ENCODE data around the gene HINT3.

The HINT3 gene

GRCh38 chr6:125939791-125940190 lies 16.8 kb upstream of the HINT3 start:
- Histone ChIP-seq H3K4me3 (replicated peaks; ENCODE audit: insufficient read depth, low read length) (no peak overlapping the region), H3K27ac (replicated peaks) (no peak overlapping the region), H3K27me3 (ENCODE audit: insufficient read depth, poor library complexity, severe bottlenecking) (no peaks in the 10 kb centered on the region)
- no peak for TF ChIP-seq CTCF (IDR thresholded peaks at IDR 0.05; ENCODE audit: insufficient read depth, low read length)
- no peak for TF ChIP-seq POLR2AphosphoS5 (IDR thresholded peaks at IDR 0.05; ENCODE audit: low read depth)
- no peak for TF ChIP-seq SPI1 (IDR thresholded peaks at IDR 0.05; ENCODE audit: borderline replicate concordance, low read depth)
- TF ChIP-seq GABPA (IDR thresholded peaks at IDR 0.05; ENCODE audit: low read depth), result no peak
- TF ChIP-seq REST (IDR thresholded peaks at IDR 0.05; ENCODE audit: insufficient replicate concordance, low read depth), result no peak
- no peak for DNase-seq (ENCODE audit: low read depth in 1 of 2, low spot score in 1 of 2)

GRCh38 chr6:125940247-125941041 lies 16.1 kb upstream of the HINT3 start:
- no peak for TF ChIP-seq SPI1 (IDR thresholded peaks at IDR 0.05; ENCODE audit: borderline replicate concordance, low read depth)
- no peak for TF ChIP-seq GABPA (IDR thresholded peaks at IDR 0.05; ENCODE audit: low read depth)
- no peak for TF ChIP-seq CTCF (IDR thresholded peaks at IDR 0.05; ENCODE audit: insufficient read depth, low read length)
- TF ChIP-seq POLR2AphosphoS5 (IDR thresholded peaks at IDR 0.05; ENCODE audit: low read depth), result no peak
- no peak for TF ChIP-seq REST (IDR thresholded peaks at IDR 0.05; ENCODE audit: insufficient replicate concordance, low read depth)
- Histone ChIP-seq H3K4me3 (replicated peaks; ENCODE audit: insufficient read depth, low read length) (no peak overlapping the region), H3K27ac (replicated peaks) (no peak overlapping the region), H3K27me3 (ENCODE audit: insufficient read depth, poor library complexity, severe bottlenecking) (no peaks in the 10 kb centered on the region)
- no peak for DNase-seq (ENCODE audit: low read depth in 1 of 2, low spot score in 1 of 2)

- Histone ChIP-seq H3K27me3 (ENCODE audit: insufficient read depth, poor library complexity, severe bottlenecking) (no peaks in the 10 kb centered on the region), H3K4me3 (replicated peaks; ENCODE audit: insufficient read depth, low read length) (no peak overlapping the region), H3K27ac (replicated peaks) (no peak overlapping the region)
- DNase-seq (ENCODE audit: low read depth in 1 of 2, low spot score in 1 of 2), result no peak
- TF ChIP-seq POLR2AphosphoS5 (IDR thresholded peaks at IDR 0.05; ENCODE audit: low read depth) (no peak), CTCF (IDR thresholded peaks at IDR 0.05; ENCODE audit: insufficient read depth, low read length) (no peak), GABPA (IDR thresholded peaks at IDR 0.05; ENCODE audit: low read depth) (no peak), REST (IDR thresholded peaks at IDR 0.05; ENCODE audit: insufficient replicate concordance, low read depth) (no peak), SPI1 (IDR thresholded peaks at IDR 0.05; ENCODE audit: borderline replicate concordance, low read depth) (no peak)
Measured at GRCh38 chr6:125942672-125943527, 13.7 kb upstream of the HINT3 start.
